Parathyroid adenoma (tissue), 2 donors: ENCODE results near the gene SYNJ2BP.
"Not testable (repeated sequence)": the region's sequence is repeated elsewhere in the genome, so short reads cannot be mapped to it uniquely, and the experiment has no call there.

ENCODE experiments used
- H2AFZ ChIP-seq: fragments of 300-600 bp; sonication (generic); one replicate; pipeline ENCODE4 v1.7.0; 2017; ENCODE audit warnings: antibody characterized with exemption, mild to moderate bottlenecking
- H3K27ac ChIP-seq: fragments of 300-600 bp; sonication (generic); one replicate; pipeline ENCODE4 v1.7.0; 2017
- H3K27me3 ChIP-seq: fragments of 300-600 bp; sonication (generic); one replicate; pipeline ENCODE4 v1.7.0; 2017; ENCODE audit warnings: low read length; ENCODE audit not compliant: control insufficient read depth, insufficient read depth
- H3K36me3 ChIP-seq: fragments of 300-600 bp; sonication (generic); one replicate; pipeline ENCODE4 v1.7.0; 2017; ENCODE audit warnings: low read length; ENCODE audit not compliant: control insufficient read depth, insufficient read depth
- H3K4me1 ChIP-seq: fragments of 300-600 bp; sonication (generic); one replicate; pipeline ENCODE4 v1.7.0; 2017; ENCODE audit warnings: control low read depth
- H3K4me2 ChIP-seq: fragments of 300-600 bp; sonication (generic); one replicate; pipeline ENCODE4 v1.7.0; 2017; ENCODE audit warnings: low read length
- H3K4me3 ChIP-seq: fragments of 300-600 bp; sonication (generic); one replicate; pipeline ENCODE4 v1.7.0; 2017; ENCODE audit warnings: low read depth, low read length
- H3K79me2 ChIP-seq: fragments of 300-600 bp; sonication (generic); one replicate; pipeline ENCODE4 v1.7.0; 2017; ENCODE audit warnings: control low read depth
- H3K9ac ChIP-seq: fragments of 300-600 bp; sonication (generic); one replicate; pipeline ENCODE4 v1.7.0; 2017; ENCODE audit warnings: mild to moderate bottlenecking
- H3K9me3 ChIP-seq: fragments of 300-600 bp; sonication (generic); one replicate; pipeline ENCODE4 v1.7.0; 2017; ENCODE audit warnings: low read length; ENCODE audit not compliant: control insufficient read depth
- CTCF ChIP-seq: fragments of 300-600 bp; sonication (generic); IDR thresholded peaks from one replicate; pipeline ENCODE4 v1.7.0; 2017; ENCODE audit warnings: antibody characterized with exemption, mild to moderate bottlenecking
- donor health status: primary hyperparathyroidism.

The SYNJ2BP gene

GRCh38 chr14:70442750-70443149 is 25.9 kb upstream of the SYNJ2BP start:
- no peak overlapping the region for H2AFZ ChIP-seq
- no peak overlapping the region for H3K4me2 ChIP-seq
- no peak overlapping the region for H3K4me3 ChIP-seq
- H3K36me3 ChIP-seq, result no peaks in the 10 kb centered on the region
- no peaks in the 10 kb centered on the region for H3K79me2 ChIP-seq
- no peak for TF ChIP-seq CTCF
- H3K27ac ChIP-seq, result no peak overlapping the region
- no peak overlapping the region for H3K9ac ChIP-seq
- no peaks in the 10 kb centered on the region for H3K9me3 ChIP-seq
- no peaks in the 10 kb centered on the region for H3K27me3 ChIP-seq
- H3K4me1 ChIP-seq, result no peaks in the 10 kb centered on the region

- H3K9ac ChIP-seq, result no peak overlapping the region
- no peaks in the 10 kb centered on the region for H3K9me3 ChIP-seq
- no peaks in the 10 kb centered on the region for H3K4me1 ChIP-seq
- H3K36me3 ChIP-seq, result no peaks in the 10 kb centered on the region
- no peak for TF ChIP-seq CTCF
- H3K4me2 ChIP-seq, result no peak overlapping the region
- no peak overlapping the region for H3K27ac ChIP-seq
- H3K4me3 ChIP-seq, result no peak overlapping the region
- H3K79me2 ChIP-seq, result no peaks in the 10 kb centered on the region
- no peak overlapping the region for H2AFZ ChIP-seq
- no peaks in the 10 kb centered on the region for H3K27me3 ChIP-seq
These were observed 24.8 kb upstream of the SYNJ2BP start for GRCh38 chr14:70441641-70442040.

DNA sequence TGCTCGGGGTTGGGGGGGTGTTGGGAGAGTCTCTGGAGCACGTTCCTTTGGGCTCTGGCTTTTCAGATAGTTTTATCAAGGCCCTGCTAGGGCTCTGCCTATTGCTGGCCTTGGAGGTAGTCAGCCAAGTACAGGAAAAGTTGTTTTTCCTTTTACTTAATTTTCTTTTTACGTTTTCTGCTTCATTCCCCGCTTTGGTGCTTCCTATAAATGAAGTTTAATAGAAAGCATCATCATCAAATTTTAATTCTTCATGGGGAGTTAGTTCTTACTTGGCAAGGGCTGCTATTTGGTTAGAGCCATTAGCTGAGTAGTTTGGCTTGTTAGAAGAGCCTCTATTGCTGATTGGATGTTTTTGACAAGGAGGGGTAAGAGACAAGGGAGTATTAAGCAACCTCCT is 20.0 kb upstream of the SYNJ2BP start:
- Histone ChIP-seq H3K9ac (no peak overlapping the region), H3K27ac (no peak overlapping the region), H3K4me1 (no peaks in the 10 kb centered on the region), H3K36me3 (no peaks in the 10 kb centered on the region), H3K9me3 (no peaks in the 10 kb centered on the region), H3K4me2 (no peak overlapping the region), H2AFZ (no peak overlapping the region), H3K27me3 (no peaks in the 10 kb centered on the region), H3K4me3 (no peak overlapping the region), H3K79me2 (no peaks in the 10 kb centered on the region)
- no peak for TF ChIP-seq CTCF

- not testable (repeated sequence) for H3K4me3 ChIP-seq, H3K27ac ChIP-seq, H3K27me3 ChIP-seq, H3K9me3 ChIP-seq, H2AFZ ChIP-seq, H3K36me3 ChIP-seq, H3K4me1 ChIP-seq, H3K79me2 ChIP-seq, H3K9ac ChIP-seq, H3K4me2 ChIP-seq
These were observed 9.7 kb upstream of the SYNJ2BP start for GRCh38 chr14:70426555-70426954.

- H3K4me1 ChIP-seq, result no peaks in the 10 kb centered on the region
- no peaks in the 10 kb centered on the region for H3K27me3 ChIP-seq
- no peaks in the 10 kb centered on the region for H3K36me3 ChIP-seq
- H2AFZ ChIP-seq, result no peak overlapping the region
- no peak overlapping the region for H3K4me3 ChIP-seq
- TF ChIP-seq CTCF, result no peak
- H3K9ac ChIP-seq, result no peak overlapping the region
- H3K4me2 ChIP-seq, result no peak overlapping the region
- H3K27ac ChIP-seq, result no peak overlapping the region
- no peaks in the 10 kb centered on the region for H3K9me3 ChIP-seq
- no peaks in the 10 kb centered on the region for H3K79me2 ChIP-seq
These were observed 8.5 kb upstream of the SYNJ2BP start for GRCh38 chr14:70425354-70425753.
